ENCODE measurements around the gene SETDB2.

SETDB2 gene

GRCh38 chr13:49435992-49436391 lies 8.1 kb upstream of the SETDB2 start:
- no peak overlapping the region for H2AFZ ChIP-seq (ENCODE audit: low read length)
- H3K9me2 ChIP-seq (replicated peaks; ENCODE audit: low read depth, low read length), result no peaks in the 10 kb centered on the region
- H3K79me2 ChIP-seq (ENCODE audit: insufficient read depth, low read length), result no peaks in the 10 kb centered on the region
- H3K4me2 ChIP-seq (ENCODE audit: low read depth, low read length, poor library complexity, severe bottlenecking), result no peak overlapping the region
- H3K9me3 ChIP-seq (ENCODE audit: insufficient read depth, low read depth, low read length), result no peaks in the 10 kb centered on the region
- no peak overlapping the region for H3K9ac ChIP-seq (ENCODE audit: low read depth, low read length, poor library complexity, severe bottlenecking)
- H3K4me1 ChIP-seq (ENCODE audit: insufficient read depth, low read length, poor library complexity, severe bottlenecking), result peaks cover 4% of the 10 kb centered on the region
- H3K27me3 ChIP-seq (ENCODE audit: insufficient read depth, low read length, poor library complexity, severe bottlenecking), result no peaks in the 10 kb centered on the region
- H3K36me3 ChIP-seq (ENCODE audit: insufficient read depth, low read length), result no peaks in the 10 kb centered on the region
- no peaks in the 10 kb centered on the region for H3F3A ChIP-seq (ENCODE audit: low read depth)
- no peak overlapping the region for H3K4me3 ChIP-seq (ENCODE audit: low read length, poor library complexity, severe bottlenecking)
- TF ChIP-seq EZH2phosphoT487 (IDR thresholded peaks at IDR 0.05; ENCODE audit: borderline replicate concordance) (no peak), CTCF (conservative IDR thresholded peaks at IDR 0.05; ENCODE audit: low read length) (no peak)
- H4K20me1 ChIP-seq (ENCODE audit: insufficient read depth, low read length, poor library complexity, severe bottlenecking), result no peaks in the 10 kb centered on the region

GRCh38 chr13:49436890-49437289 lies 7.2 kb upstream of the SETDB2 start:
- Histone ChIP-seq H3K9me2 (replicated peaks; ENCODE audit: low read depth, low read length) (no peaks in the 10 kb centered on the region), H3K27me3 (ENCODE audit: insufficient read depth, low read length, poor library complexity, severe bottlenecking) (no peaks in the 10 kb centered on the region), H3K4me1 (ENCODE audit: insufficient read depth, low read length, poor library complexity, severe bottlenecking) (peaks cover 4% of the 10 kb centered on the region), H3K9ac (ENCODE audit: low read depth, low read length, poor library complexity, severe bottlenecking) (no peak overlapping the region), H3K9me3 (ENCODE audit: insufficient read depth, low read depth, low read length) (no peaks in the 10 kb centered on the region), H2AFZ (ENCODE audit: low read length) (no peak overlapping the region), H3K79me2 (ENCODE audit: insufficient read depth, low read length) (no peaks in the 10 kb centered on the region), H3K4me3 (ENCODE audit: low read length, poor library complexity, severe bottlenecking) (no peak overlapping the region), H3K4me2 (ENCODE audit: low read depth, low read length, poor library complexity, severe bottlenecking) (no peak overlapping the region), H4K20me1 (ENCODE audit: insufficient read depth, low read length, poor library complexity, severe bottlenecking) (no peaks in the 10 kb centered on the region), H3F3A (ENCODE audit: low read depth) (no peaks in the 10 kb centered on the region), H3K36me3 (ENCODE audit: insufficient read depth, low read length) (no peaks in the 10 kb centered on the region)
- TF ChIP-seq EZH2phosphoT487 (IDR thresholded peaks at IDR 0.05; ENCODE audit: borderline replicate concordance) (no peak), CTCF (conservative IDR thresholded peaks at IDR 0.05; ENCODE audit: low read length) (no peak)

- peaks cover 4% of the 10 kb centered on the region for H3K4me1 ChIP-seq (ENCODE audit: insufficient read depth, low read length, poor library complexity, severe bottlenecking)
Observed at GRCh38 chr13:49437705-49438104, 6.4 kb upstream of the SETDB2 start.

More at GRCh38 chr13:49437705-49438104, 6.4 kb upstream of the SETDB2 start:
- Histone ChIP-seq H3F3A (ENCODE audit: low read depth) (no peaks in the 10 kb centered on the region), H4K20me1 (ENCODE audit: insufficient read depth, low read length, poor library complexity, severe bottlenecking) (no peaks in the 10 kb centered on the region), H3K9me3 (ENCODE audit: insufficient read depth, low read depth, low read length) (no peaks in the 10 kb centered on the region), H2AFZ (ENCODE audit: low read length) (no peak overlapping the region), H3K9me2 (replicated peaks; ENCODE audit: low read depth, low read length) (no peaks in the 10 kb centered on the region), H3K27me3 (ENCODE audit: insufficient read depth, low read length, poor library complexity, severe bottlenecking) (no peaks in the 10 kb centered on the region), H3K79me2 (ENCODE audit: insufficient read depth, low read length) (0 out of 2 replicates have a peak, but pooled peaks cover 6% of the 10 kb centered on the region), H3K36me3 (ENCODE audit: insufficient read depth, low read length) (no peaks in the 10 kb centered on the region), H3K9ac (ENCODE audit: low read depth, low read length, poor library complexity, severe bottlenecking) (no peak overlapping the region), H3K4me2 (ENCODE audit: low read depth, low read length, poor library complexity, severe bottlenecking) (no peak overlapping the region), H3K4me3 (ENCODE audit: low read length, poor library complexity, severe bottlenecking) (no peak overlapping the region)
- TF ChIP-seq EZH2phosphoT487 (IDR thresholded peaks at IDR 0.05; ENCODE audit: borderline replicate concordance), result no peak
- TF ChIP-seq CTCF (conservative IDR thresholded peaks at IDR 0.05; ENCODE audit: low read length), result no peak
